ENCODE data around the gene CHIT1.
"Not testable (repeated sequence)": the region's sequence is repeated elsewhere in the genome, so short reads cannot be mapped to it uniquely, and the experiment has no call there.

The CHIT1 gene

DNA sequence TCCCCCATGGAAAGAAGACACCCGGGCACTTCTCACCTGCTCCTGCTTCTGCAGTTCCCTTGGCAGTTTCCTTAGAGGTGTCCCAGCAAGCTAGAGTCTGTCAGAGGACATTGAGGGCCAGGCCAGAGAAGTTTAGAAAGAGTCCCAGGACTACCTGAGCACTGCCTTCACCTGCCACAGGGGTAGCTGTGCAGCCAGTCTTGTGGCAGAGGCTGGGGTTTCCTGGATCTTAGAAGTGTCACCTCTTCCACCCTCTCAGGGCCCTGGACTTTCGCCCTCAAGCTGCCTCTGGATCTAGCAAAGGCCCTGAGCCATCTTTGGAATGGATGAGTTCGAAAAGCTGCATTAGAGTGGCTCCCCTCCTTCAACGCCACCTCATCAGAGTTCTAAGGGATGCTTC, 41.0 kb upstream of the CHIT1 start:
- Mint-ChIP-seq H3K27me3 (no peaks in the 10 kb centered on the region), H3K27ac (no peak overlapping the region), H3K9me3 (no peaks in the 10 kb centered on the region), H3K4me3 (peak overlapping the region in 1 of 2 donors; percentile 24), H3K4me1 (peaks cover 62% of the 10 kb centered on the region)
- DNase-seq (no peak), ATAC-seq (no peak)

DNA sequence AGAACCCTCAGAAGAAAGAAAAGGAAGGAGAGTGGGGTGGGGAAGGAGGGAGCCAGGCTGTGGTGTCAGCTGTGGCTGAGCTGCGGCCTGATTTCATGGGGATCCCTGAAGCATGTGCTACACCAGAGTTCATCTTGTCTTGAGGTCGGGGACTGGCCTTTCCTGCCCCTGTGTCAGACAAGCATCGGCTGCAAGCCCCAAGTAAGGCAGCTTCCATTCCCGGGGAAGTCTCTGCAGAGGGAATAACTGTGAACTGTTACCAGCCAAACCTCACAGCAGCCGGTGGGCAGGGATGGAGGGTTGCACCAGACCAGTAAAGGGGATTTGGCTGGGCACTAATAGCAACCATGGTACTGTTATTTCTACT, 40.2 kb upstream of the CHIT1 start:
- ATAC-seq (no peak), DNase-seq (no peak)
- Mint-ChIP-seq H3K27ac (no peak overlapping the region), H3K4me3 (no peak overlapping the region), H3K4me1 (peaks cover 54% of the 10 kb centered on the region), H3K27me3 (no peaks in the 10 kb centered on the region), H3K9me3 (no peaks in the 10 kb centered on the region)

DNA sequence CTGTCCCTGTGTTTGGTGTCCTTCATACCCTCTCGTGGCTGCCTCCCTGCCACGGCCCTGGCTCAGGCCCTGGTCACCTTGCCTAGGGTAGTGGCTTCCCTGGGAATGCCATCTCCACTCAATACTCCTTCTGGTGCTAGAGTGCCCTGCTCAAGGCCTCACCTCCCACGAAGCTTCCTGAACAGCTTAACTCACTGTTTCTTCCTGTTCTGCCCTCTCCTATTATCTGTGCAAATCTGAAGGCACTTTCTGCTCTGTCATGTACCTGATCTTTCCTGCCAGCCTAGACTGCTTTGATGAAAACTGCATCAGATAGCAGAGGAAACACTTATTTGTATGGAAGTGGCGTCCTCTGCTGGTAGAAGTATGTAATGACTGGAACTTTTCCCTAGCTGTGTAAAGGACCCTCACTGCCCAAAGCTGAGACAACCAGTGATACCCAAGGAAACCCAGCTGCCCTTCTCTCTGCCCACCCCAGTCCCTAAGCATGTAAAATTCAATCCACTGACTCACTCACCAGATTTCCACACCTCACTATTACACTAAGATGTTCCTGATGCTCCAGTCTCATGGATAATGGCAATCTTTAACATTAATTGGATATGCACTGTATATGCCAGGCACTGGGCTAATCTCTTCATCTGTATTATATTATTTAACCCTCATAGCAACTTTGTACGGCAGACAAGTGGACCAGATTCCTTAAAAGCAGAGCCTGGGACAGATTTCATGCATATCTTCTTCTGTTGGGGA, 39.6 kb upstream of the CHIT1 start:
- Mint-ChIP-seq H3K4me3 (no peak overlapping the region), H3K27me3 (no peaks in the 10 kb centered on the region), H3K27ac (no peak overlapping the region), H3K4me1 (peaks cover 48% of the 10 kb centered on the region), H3K9me3 (no peaks in the 10 kb centered on the region)
- peak; percentile 48 for ATAC-seq
- peak in 1 of 2 donors; percentile 60 for DNase-seq

DNA sequence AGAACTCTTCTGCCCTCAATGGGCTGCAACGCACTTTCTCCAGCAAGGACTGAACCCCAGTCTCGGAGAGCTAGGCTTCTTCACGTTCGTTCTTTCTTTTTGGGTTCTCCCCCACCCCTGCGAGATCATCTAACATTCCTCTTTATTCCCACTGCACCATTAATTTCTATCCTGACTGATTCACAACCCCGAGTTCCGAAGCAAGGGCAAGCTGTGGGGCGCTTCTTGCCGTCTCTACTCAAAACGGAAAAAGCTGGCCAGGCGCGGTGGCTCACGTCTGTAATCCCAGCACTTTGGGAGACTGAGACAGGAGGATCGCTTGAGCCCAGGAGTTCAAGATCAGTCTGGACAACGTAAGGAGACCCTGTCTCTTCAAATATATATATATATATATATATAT, 38.4 kb upstream of the CHIT1 start:
- H3K27me3 Mint-ChIP-seq, result no peaks in the 10 kb centered on the region
- ATAC-seq, result no peak
- H3K9me3 Mint-ChIP-seq, result no peaks in the 10 kb centered on the region
- peaks cover 37% of the 10 kb centered on the region for H3K4me1 Mint-ChIP-seq
- peak overlapping the region; percentile 83 to 90 for H3K4me3 Mint-ChIP-seq
- DNase-seq, result no peak
- H3K27ac Mint-ChIP-seq, result peak overlapping the region in 1 of 2 donors; percentile 70

DNA sequence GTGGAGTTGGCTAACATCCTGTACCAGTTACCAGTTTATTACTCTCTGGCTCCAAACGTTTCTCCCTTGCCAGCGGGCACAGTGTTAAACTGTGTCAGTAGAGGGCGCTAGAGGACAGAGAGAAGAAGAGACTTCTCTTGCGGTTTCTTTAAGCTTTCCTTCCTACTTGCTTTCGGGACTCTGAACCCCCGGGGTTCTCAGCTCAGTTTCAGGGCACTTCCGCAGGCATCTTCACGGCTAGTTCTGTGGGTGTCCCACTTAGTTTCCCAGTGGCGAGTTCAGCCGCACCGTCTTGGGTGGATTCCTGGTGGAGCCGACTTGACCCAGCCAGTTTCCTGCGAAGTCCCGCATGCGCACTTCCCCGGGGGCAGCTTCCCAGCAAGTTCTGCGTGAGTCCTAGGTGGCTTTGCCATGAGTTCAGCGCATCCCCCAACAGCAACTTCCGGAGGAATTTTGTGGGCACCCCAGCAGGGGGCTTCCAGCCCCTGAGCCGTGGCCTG, 37.9 kb upstream of the CHIT1 start:
- Mint-ChIP-seq H3K4me1 (peaks cover 32% of the 10 kb centered on the region), H3K27me3 (no peaks in the 10 kb centered on the region), H3K4me3 (peak overlapping the region; percentile 83 to 90), H3K27ac (peak overlapping the region; percentile 48 to 70), H3K9me3 (no peaks in the 10 kb centered on the region)
- ATAC-seq, result peak; percentile 62
- DNase-seq, result peak; percentile 81 to 82

DNA sequence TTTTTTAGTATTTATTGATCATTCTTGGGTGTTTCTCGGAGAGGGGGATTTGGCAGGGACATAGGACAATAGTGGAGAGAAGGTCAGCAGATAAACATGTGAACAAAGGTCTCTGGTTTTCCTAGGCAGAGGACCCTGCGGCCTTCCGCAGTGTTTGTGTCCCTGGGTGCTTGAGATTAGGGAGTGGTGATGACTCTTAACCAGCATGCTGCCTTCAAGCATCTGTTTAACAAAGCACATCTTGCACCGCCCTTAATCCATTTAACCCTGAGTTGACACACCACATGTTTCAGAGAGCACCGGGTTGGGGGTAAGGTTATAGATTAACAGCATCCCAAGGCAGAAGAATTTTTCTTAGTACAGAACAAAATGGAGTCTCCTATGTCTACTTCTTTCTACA, 36.7 kb upstream of the CHIT1 start:
- H3K27me3 Mint-ChIP-seq, DNase-seq, H3K27ac Mint-ChIP-seq, H3K9me3 Mint-ChIP-seq, H3K4me3 Mint-ChIP-seq, ATAC-seq: not testable (repeated sequence)
- H3K4me1 Mint-ChIP-seq, result peaks cover 23% of the 10 kb centered on the region

DNA sequence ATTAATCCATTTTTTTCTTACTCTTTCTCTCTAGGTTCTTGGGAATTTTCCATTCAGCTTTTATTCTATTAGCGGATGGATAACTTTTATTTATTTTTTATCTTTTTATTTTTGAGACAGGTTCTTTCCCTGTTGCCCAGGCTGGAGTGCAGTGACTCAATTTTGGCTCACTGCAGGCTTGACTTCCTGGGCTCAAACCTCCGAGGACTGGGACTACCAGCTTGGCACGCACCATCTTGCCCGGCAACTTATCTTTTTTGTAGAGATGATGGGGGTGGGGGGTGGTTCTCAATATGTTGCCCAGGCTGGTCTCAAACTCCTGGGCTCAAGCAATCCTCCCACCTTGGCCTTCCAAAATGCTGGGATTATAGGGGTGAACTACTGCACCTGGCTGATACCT, 36.1 kb upstream of the CHIT1 start:
- DNase-seq, result no peak
- Mint-ChIP-seq H3K27me3 (peaks cover 8% of the 10 kb centered on the region), H3K27ac (no peak overlapping the region), H3K9me3 (no peaks in the 10 kb centered on the region), H3K4me1 (peaks cover 17% of the 10 kb centered on the region), H3K4me3 (no peak overlapping the region)
- ATAC-seq, result no peak

DNA sequence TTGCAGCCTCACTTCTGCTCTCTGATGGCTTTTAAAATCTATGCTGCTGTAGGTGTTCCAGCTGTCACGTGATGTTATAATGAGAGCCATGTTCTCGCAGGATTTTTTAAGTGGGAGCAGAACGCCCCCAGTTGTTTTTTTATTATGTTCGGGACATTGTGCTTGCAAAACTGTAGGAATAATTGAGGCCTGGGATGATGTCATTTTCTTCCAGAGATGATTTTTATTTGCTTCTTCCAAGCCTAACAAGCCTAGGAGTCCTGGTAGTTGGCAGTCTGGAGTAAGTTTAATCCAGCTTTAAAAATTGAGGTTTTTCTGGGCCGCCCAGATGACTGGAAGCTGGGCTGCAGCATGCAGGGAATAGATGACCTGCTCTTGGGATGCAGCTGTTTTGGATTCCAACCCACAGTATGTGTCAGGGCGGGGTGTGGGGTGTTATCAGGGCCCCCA, 34.6 kb upstream of the CHIT1 start:
- peaks cover 12% of the 10 kb centered on the region for H3K27me3 Mint-ChIP-seq
- no peak overlapping the region for H3K27ac Mint-ChIP-seq

DNA sequence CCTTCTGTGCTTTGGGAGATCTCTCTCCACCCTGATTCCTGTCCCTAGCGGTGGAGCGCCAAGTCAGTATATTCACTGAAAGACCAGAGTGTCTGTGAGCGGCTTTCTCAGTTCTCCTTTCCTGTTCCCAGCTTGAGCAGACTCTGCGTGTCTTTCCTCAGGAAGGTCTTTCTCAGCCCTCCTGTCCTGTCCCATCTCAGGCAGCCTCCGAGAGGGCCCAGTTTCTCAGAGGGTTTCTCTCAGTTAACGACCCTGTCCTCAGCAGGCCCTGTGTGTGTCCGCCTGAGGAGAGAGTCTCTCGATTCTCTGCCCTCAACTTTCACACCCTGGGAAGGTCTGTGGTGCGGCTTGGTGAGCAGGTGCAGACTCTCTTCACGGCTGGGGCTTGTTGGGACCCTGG, 34.0 kb upstream of the CHIT1 start:
- H3K4me3 Mint-ChIP-seq, result no peak overlapping the region
- H3K9me3 Mint-ChIP-seq, result no peaks in the 10 kb centered on the region
- ATAC-seq (no peak), DNase-seq (no peak)
- no peak overlapping the region for H3K27ac Mint-ChIP-seq
- peaks cover 12% of the 10 kb centered on the region for H3K27me3 Mint-ChIP-seq
- peaks cover 13% of the 10 kb centered on the region for H3K4me1 Mint-ChIP-seq

More for the DNA sequence above, 34.6 kb upstream of the CHIT1 start:
- Mint-ChIP-seq H3K9me3 (no peaks in the 10 kb centered on the region), H3K4me3 (no peak overlapping the region), H3K4me1 (peaks cover 13% of the 10 kb centered on the region)
- DNase-seq (no peak), ATAC-seq (no peak)

DNA sequence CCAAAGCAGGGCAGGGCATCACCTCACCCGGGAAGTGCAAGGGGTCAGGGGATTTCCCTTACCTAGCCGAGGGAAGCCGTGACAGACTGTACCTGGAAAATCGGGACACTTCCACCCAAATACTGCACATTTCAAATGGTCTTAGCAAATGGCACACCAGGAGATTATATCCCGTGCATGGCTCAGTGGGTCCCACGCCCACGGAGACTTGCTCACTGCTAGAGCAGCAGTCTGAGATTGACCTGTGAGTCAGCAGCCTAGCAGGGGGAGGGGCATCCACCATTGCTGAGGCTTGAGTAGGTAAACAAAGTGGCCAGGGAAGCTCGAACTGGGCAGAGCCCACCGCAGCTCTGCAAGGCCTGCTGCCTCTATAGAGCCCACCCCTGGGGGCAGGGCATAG, 27.2 kb upstream of the CHIT1 start:
- not testable (repeated sequence) for DNase-seq, ATAC-seq, H3K4me3 Mint-ChIP-seq, H3K9me3 Mint-ChIP-seq, H3K4me1 Mint-ChIP-seq, H3K27ac Mint-ChIP-seq
- peaks cover 43% of the 10 kb centered on the region for H3K27me3 Mint-ChIP-seq

DNA sequence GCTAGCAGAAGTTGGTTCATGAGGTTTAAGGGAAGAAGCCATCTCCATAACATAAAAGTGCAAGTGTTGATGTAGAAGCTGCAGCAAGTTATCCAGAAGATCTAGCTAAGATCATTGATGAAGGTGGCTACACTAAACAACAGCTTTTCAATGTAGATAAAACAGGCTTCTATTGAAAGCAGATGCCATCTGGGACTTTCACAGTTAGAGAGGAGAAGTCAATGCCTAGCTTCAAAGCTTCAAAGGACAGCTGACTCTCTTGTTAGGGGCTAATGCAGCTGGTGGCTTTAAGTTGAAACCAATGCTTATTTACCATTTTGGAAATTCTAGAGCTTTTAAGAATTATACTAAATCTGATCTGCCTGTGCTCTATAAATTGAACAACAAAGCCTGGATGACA, 25.3 kb upstream of the CHIT1 start:
- not testable (repeated sequence) for H3K4me1 Mint-ChIP-seq, DNase-seq, ATAC-seq, H3K9me3 Mint-ChIP-seq, H3K4me3 Mint-ChIP-seq, H3K27ac Mint-ChIP-seq
- peaks cover 34% of the 10 kb centered on the region for H3K27me3 Mint-ChIP-seq

DNA sequence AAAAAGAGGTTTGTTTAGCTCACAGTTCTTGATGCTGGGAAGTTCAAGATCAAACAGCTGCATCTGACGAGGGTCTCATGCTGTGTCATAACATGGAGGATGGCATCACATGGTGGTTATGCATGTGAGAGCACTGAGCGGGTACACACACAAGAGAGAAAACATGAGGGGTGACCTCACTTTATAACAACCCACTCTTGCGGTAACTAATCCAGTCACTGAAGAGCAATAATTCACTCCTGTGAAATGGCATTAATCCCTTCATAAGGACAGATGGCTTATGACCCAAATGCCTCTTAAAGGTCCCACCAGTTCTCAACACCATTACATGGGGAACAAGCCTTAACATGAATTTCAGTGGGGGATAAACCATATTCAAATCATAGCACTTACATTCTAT, 23.2 kb upstream of the CHIT1 start:
- ATAC-seq (no peak), DNase-seq (no peak)
- Mint-ChIP-seq H3K27ac (no peak overlapping the region), H3K27me3 (peaks cover 34% of the 10 kb centered on the region), H3K4me1 (no peaks in the 10 kb centered on the region), H3K9me3 (peaks cover 8 to 10% of the 10 kb centered on the region in 2 donors), H3K4me3 (no peak overlapping the region)

DNA sequence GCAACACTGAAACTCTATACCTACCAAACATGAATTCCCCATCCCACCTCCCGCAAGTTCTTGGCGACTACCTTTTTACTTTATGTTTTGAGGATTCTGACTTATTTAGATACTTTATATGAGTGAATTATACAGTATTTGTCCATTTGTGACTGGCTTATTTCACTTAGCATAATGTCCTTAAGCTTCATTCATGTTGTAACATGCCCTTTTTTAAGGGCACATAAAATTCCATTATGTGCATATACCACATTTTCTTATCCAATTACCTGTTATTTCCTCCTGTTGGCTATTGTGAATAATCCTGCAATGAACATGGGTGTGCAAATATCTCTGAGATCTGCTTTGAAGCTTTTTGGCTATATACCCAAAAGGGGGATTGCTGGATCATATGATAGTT, 22.0 kb upstream of the CHIT1 start:
- no peak for ATAC-seq
- no peak for DNase-seq
- Mint-ChIP-seq H3K27ac (no peak overlapping the region), H3K4me1 (no peaks in the 10 kb centered on the region), H3K27me3 (peaks cover 34% of the 10 kb centered on the region), H3K4me3 (no peak overlapping the region), H3K9me3 (peaks cover 8 to 10% of the 10 kb centered on the region in 2 donors)

DNA sequence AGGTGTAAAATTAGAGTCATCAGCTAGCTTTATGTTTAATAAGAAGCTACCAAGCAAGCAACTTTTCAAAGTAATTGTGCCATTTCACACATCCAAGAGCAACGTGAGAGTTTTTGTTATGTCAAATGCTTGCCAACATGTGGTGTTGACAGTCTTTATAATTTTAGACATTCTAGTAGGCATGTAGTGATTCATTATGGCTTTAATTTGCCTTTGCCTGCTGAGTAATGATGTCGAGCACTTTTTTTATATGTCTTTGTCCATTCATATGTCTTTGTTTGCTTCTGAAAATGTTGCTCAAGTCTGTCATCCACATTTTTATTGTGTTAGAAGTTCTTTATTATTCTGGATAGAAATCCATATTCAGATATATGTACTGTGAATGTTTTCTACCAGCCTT, 21.4 kb upstream of the CHIT1 start:
- no peaks in the 10 kb centered on the region for H3K4me1 Mint-ChIP-seq
- no peak overlapping the region for H3K4me3 Mint-ChIP-seq
- peaks cover 29% of the 10 kb centered on the region for H3K27me3 Mint-ChIP-seq
- peaks cover 3 to 7% of the 10 kb centered on the region in 2 donors for H3K9me3 Mint-ChIP-seq
- ATAC-seq (no peak), DNase-seq (no peak)
- H3K27ac Mint-ChIP-seq, result no peak overlapping the region

DNA sequence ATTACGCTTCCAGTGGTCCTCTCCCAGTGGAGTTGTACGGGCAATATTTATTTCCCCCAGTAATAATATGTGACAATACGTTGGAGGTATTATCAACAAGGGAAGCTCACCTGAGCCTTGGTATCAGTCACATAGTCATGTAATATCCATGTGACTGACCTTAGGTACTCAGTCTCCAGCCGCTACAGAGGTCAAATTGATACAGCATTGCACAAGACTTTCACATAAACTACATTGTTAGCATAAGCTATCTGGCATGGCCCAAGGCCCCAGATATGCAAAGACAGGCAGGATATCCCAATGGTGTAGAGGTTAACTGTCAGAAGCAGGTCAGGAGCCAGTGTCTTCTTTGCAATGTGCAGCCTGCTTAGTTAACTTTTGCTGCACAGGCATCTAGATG, 15.3 kb upstream of the CHIT1 start:
- Mint-ChIP-seq H3K4me3 (no peak overlapping the region), H3K4me1 (no peaks in the 10 kb centered on the region), H3K27ac (no peak overlapping the region), H3K27me3 (peaks cover 17% of the 10 kb centered on the region), H3K9me3 (no peaks in the 10 kb centered on the region)
- DNase-seq, result no peak
- ATAC-seq, result no peak

DNA sequence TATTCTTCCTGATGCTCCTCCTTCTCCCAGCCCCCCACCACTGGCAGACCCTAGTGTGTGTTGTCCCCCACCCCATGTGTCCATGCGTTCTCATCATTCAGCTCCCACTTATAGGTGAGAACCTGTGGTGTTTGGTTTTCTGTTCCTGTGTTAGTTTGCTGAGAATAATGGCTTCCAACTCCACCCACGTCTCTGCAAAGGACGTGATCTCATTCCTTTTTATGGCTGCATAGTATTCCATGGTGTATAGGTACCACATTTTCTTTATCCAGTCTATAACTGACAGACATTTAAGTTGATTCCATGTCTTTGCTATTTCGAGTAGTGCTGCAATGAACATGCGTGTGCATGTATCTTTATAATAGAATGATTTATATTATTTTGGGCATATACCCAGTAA, 12.2 kb upstream of the CHIT1 start:
- ATAC-seq, H3K4me3 Mint-ChIP-seq, H3K4me1 Mint-ChIP-seq, H3K9me3 Mint-ChIP-seq, DNase-seq: not testable (repeated sequence)
- H3K27ac Mint-ChIP-seq, result peak overlapping the region in 1 of 2 donors; percentile 3
- H3K27me3 Mint-ChIP-seq, result peaks cover 32% of the 10 kb centered on the region
